ENCODE results near the gene PARP15.
"Not testable (repeated sequence)": the region's sequence is repeated elsewhere in the genome, so short reads cannot be mapped to it uniquely, and the experiment has no call there.

The PARP15 gene

GRCh38 chr3:122618614-122619013 lies 41.2 kb downstream of the PARP15 start:
- no peak for DNase-seq (ENCODE audit: low spot score)

- DNase-seq (ENCODE audit: low spot score): no peak
These were observed 41.6 kb downstream of the PARP15 start for GRCh38 chr3:122619040-122619439.

GRCh38 chr3:122620399-122620798 lies 42.9 kb downstream of the PARP15 start:
- DNase-seq (ENCODE audit: low spot score): no peak

GRCh38 chr3:122621112-122621511 lies 43.7 kb downstream of the PARP15 start:
- no peak for DNase-seq (ENCODE audit: low spot score)

GRCh38 chr3:122623031-122623829 lies 45.8 kb downstream of the PARP15 start:
- no peak for DNase-seq (ENCODE audit: low spot score)

GRCh38 chr3:122626515-122627180 lies 49.2 kb downstream of the PARP15 start:
- no peak for DNase-seq (ENCODE audit: low spot score)

- DNase-seq (ENCODE audit: low spot score): no peak
These were observed 49.9 kb downstream of the PARP15 start for GRCh38 chr3:122627301-122627700.

GRCh38 chr3:122628567-122628966 lies 51.1 kb downstream of the PARP15 start:
- DNase-seq (ENCODE audit: low spot score): no peak

GRCh38 chr3:122629763-122630162 lies 52.3 kb downstream of the PARP15 start:
- no peak for DNase-seq (ENCODE audit: low spot score)

GRCh38 chr3:122635789-122636188 lies 58.3 kb downstream of the PARP15 start:
- no peak for DNase-seq (ENCODE audit: low spot score)

- DNase-seq (ENCODE audit: low spot score): no peak
These were observed 59.2 kb downstream of the PARP15 start for GRCh38 chr3:122636697-122637096.

- no peak for DNase-seq (ENCODE audit: low spot score)
These were observed 63.1 kb downstream of the PARP15 start for GRCh38 chr3:122640437-122640999.

GRCh38 chr3:122642935-122643334 lies 65.5 kb downstream of the PARP15 start:
- DNase-seq (ENCODE audit: low spot score): no peak

- DNase-seq (ENCODE audit: low spot score): no peak
These were observed 68.9 kb downstream of the PARP15 start for GRCh38 chr3:122646146-122646988.

- DNase-seq (ENCODE audit: low spot score): not testable (repeated sequence)
These were observed 73.9 kb downstream of the PARP15 start for GRCh38 chr3:122651233-122651907.

GRCh38 chr3:122651962-122652361 lies 74.5 kb downstream of the PARP15 start:
- DNase-seq (ENCODE audit: low spot score): not testable (repeated sequence)

- not testable (repeated sequence) for DNase-seq (ENCODE audit: low spot score)
These were observed 80.9 kb downstream of the PARP15 start for GRCh38 chr3:122658336-122658735.

- DNase-seq (ENCODE audit: low spot score): no peak
These were observed 83.0 kb downstream of the PARP15 start for GRCh38 chr3:122660297-122660974.

GRCh38 chr3:122661633-122662032 lies 84.2 kb downstream of the PARP15 start:
- no peak for DNase-seq (ENCODE audit: low spot score)

- no peak for DNase-seq (ENCODE audit: low spot score)
These were observed 85.1 kb downstream of the PARP15 start for GRCh38 chr3:122662505-122662904.

GRCh38 chr3:122665226-122665786 lies 87.9 kb downstream of the PARP15 start:
- no peak for DNase-seq (ENCODE audit: low spot score)

Data from kidney tubule cell (primary cell).